ENCODE data around the gene LOXL4. TPM values are rescaled to one million over a fixed set of nuclear protein-coding genes. Genes with fewer than 3 reads are reported as not detected.
A peak's percentile ranks its signal among the peaks of the same experiment; 100 is the strongest.

LOXL4 gene
- total RNA-seq, 4 donors from 2014 or later: 0.85 to 1.7 (median 1.6) TPM; not detected in 1

DNA sequence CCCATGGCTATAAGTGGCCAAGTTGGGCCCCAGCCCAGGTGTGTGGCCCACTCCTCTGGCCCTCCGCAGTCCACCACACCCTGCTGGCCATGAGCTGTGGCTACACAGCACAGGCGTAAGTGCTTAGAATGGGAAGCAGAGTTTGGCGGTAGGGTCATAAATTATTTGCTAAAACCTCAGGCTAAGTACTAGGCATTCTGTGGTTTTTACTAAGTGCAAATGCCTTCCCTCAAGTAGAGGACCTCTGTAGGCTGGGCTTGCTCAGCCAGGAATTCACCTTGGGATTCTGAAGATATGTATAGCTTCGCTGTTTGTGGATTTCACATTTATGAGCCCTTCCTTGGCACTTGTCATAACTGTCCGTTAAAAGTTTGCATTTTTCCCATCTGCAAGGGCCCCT lies 44.8 kb upstream of the LOXL4 start:
- TF ChIP-seq POLR2A (IDR thresholded peaks at IDR 0.05) (no peak), CTCF (IDR thresholded peaks at IDR 0.05) (no peak)
- Histone ChIP-seq H3K9me3 (no peaks in the 10 kb centered on the region), H3K4me3 (no peak overlapping the region), H3K27ac (no peak overlapping the region), H3K36me3 (no peaks in the 10 kb centered on the region), H3K27me3 (no peaks in the 10 kb centered on the region), H3K4me1 (peaks cover 0 to 11% (median 0%) of the 10 kb centered on the region in 4 donors)
- DNase-seq: no peak

DNA sequence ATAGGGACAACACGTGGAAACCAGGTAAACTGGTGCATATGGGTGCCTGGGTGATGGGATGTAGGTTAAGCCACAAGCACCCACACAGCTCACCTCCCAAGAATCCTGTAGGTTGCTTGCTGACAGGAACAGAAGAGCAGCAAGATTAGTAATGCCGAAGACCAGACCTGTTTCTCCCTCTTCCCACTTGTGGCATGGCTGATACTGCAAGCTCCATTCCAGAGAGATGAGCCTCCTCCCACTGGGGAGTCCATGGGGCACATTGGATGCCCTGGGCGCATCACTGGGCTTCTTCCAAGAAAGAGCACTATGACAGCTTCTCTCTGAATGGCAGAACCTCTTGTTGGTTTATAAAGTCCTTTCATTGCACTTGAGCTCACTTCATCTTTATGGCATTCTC lies 44.4 kb upstream of the LOXL4 start:
- DNase-seq: no peak
- H3K27ac ChIP-seq: no peak overlapping the region
- H3K4me1 ChIP-seq: peaks cover 0 to 11% (median 0%) of the 10 kb centered on the region in 4 donors
- H3K27me3 ChIP-seq: no peaks in the 10 kb centered on the region
- H3K9me3 ChIP-seq: no peaks in the 10 kb centered on the region
- no peak for TF ChIP-seq POLR2A (IDR thresholded peaks at IDR 0.05)
- no peak for TF ChIP-seq CTCF (IDR thresholded peaks at IDR 0.05)
- H3K4me3 ChIP-seq: no peak overlapping the region
- no peaks in the 10 kb centered on the region for H3K36me3 ChIP-seq

DNA sequence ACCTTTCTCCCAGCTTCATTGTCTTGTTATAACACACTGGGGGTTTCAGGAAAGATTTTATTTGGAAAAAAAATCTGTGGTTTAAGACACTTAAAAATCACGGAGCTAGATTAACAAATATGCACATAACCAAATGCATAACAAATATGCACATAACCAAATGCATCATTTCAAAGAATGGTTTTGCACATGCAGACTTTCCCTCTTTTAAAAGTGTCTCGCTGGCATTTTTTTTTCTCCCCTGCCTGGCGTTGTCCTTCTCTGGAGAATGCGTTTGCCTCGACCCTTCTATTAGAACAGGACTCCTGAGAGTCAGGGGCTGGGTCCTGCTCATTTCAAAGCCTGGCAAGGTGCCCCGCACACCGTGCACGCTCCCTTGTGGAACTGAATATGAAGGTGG lies 42.7 kb upstream of the LOXL4 start:
- Histone ChIP-seq H3K27me3 (no peaks in the 10 kb centered on the region), H3K4me1 (peaks cover 0 to 11% (median 0%) of the 10 kb centered on the region in 4 donors), H3K9me3 (no peaks in the 10 kb centered on the region), H3K27ac (no peak overlapping the region), H3K36me3 (no peaks in the 10 kb centered on the region), H3K4me3 (no peak overlapping the region)
- no peak for TF ChIP-seq CTCF (IDR thresholded peaks at IDR 0.05)
- no peak for TF ChIP-seq POLR2A (IDR thresholded peaks at IDR 0.05)
- no peak for DNase-seq

- H3K36me3 ChIP-seq: no peaks in the 10 kb centered on the region
- DNase-seq: peak in 2 of 3 donors; percentile 68 to 71
- peak overlapping the region in 1 of 4 donors; percentile 10 for H3K4me3 ChIP-seq
- peak in 4 of 6 experiments; percentile 52 to 64 (median 60) for TF ChIP-seq CTCF (IDR thresholded peaks at IDR 0.05)
- no peak for TF ChIP-seq POLR2A (IDR thresholded peaks at IDR 0.05)
- H3K4me1 ChIP-seq: peaks cover 0 to 11% (median 0%) of the 10 kb centered on the region in 4 donors
- no peaks in the 10 kb centered on the region for H3K27me3 ChIP-seq
- no peak overlapping the region for H3K27ac ChIP-seq
- H3K9me3 ChIP-seq: no peaks in the 10 kb centered on the region
Observed at GRCh38 chr10:98309366-98310355, 41.7 kb upstream of the LOXL4 start.

- H3K27ac ChIP-seq: no peak overlapping the region
- no peak overlapping the region for H3K4me3 ChIP-seq
- TF ChIP-seq POLR2A (IDR thresholded peaks at IDR 0.05) (no peak), CTCF (IDR thresholded peaks at IDR 0.05) (no peak)
- H3K36me3 ChIP-seq: no peaks in the 10 kb centered on the region
- no peaks in the 10 kb centered on the region for H3K27me3 ChIP-seq
- no peaks in the 10 kb centered on the region for H3K9me3 ChIP-seq
- peaks cover 0 to 11% (median 0%) of the 10 kb centered on the region in 4 donors for H3K4me1 ChIP-seq
- DNase-seq: no peak
Observed at GRCh38 chr10:98308669-98309365, 40.8 kb upstream of the LOXL4 start.

All from Peyer's patch (tissue), 4 donors.